CD4-positive, alpha-beta T cell treated with Interleukin-17A for 4 hours (primary cell): ENCODE measurements around the gene CDK8.

ENCODE experiments used
- DNase-seq: peaks from one replicate; pipeline ENCODE4 v3.0.0-alpha.2; 2020; ENCODE audit warnings: mixed read lengths

CDK8 gene

DNA sequence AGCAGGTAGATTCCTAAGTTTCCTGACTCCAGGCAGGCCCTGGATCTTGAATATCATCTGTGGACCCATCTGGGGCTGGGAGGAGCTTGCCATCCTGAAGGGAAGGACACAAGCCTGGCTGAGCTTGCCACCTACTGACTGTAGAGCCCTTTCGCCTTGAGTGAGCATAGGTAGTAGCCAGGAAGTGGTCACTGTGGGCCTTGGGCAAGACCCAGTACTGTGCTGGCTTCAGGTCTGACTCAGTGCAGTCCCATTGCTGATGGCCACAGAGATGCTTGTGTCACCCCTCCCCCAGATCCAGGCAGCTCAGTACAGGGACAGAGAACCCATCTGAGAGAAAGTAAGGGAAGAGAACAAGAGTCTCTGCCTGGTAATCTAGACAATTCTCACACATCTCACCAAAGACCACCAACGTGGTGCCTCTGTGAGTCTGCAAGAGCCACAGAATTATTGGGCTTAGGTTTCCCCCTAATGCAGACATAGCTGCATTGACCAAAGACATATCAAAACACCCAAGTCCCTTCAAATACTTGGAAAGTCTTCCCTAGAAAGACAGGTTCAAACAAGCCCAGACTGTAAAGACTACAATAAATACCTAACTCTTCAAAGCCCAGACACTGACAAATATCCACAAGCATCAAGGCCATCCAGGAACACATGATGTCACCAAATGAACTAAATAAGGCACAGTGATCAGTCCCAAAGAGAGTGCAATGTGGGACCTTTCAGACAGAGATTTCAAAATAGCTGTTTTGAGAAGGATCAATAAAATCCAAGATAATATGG is 195.3 kb downstream of the CDK8 start:
- DNase-seq: no peak
